ENCODE results near the gene HADHA. TPM values are rescaled to one million over a fixed set of nuclear protein-coding genes. Genes with fewer than 3 reads are reported as not detected.

HADHA gene
- total RNA-seq, 1 donor from 2014 or later: 107 TPM

GRCh38 chr2:26202981-26203490 lies 41.4 kb downstream of the HADHA start:
- intact Hi-C loops (cut with DNase I): no loop called here
- DNase-seq (ENCODE audit: low spot score) (no peak), ATAC-seq (no peak)

GRCh38 chr2:26197516-26197915 lies 46.9 kb downstream of the HADHA start:
- intact Hi-C loops (cut with DNase I): no loop called here
- ATAC-seq: no peak
- DNase-seq (ENCODE audit: low spot score): no peak

GRCh38 chr2:26196683-26197418 lies 47.6 kb downstream of the HADHA start:
- ATAC-seq (peak; percentile 20), DNase-seq (ENCODE audit: low spot score) (no peak)
- intact Hi-C loops (cut with DNase I): no loop called here

GRCh38 chr2:26195040-26195984 lies 49.1 kb downstream of the HADHA start:
- DNase-seq (ENCODE audit: low spot score) (no peak), ATAC-seq (no peak)
- intact Hi-C loops (cut with DNase I): no loop called here

GRCh38 chr2:26193578-26194231 lies 50.7 kb downstream of the HADHA start:
- intact Hi-C loops (cut with DNase I): no loop called here
- ATAC-seq (no peak), DNase-seq (ENCODE audit: low spot score) (no peak)

- DNase-seq (ENCODE audit: low spot score) (no peak), ATAC-seq (no peak)
- intact Hi-C loops (cut with DNase I): no loop called here
Observed at GRCh38 chr2:26191316-26192159, 52.9 kb downstream of the HADHA start.

- DNase-seq (ENCODE audit: low spot score): no peak
- no peak for ATAC-seq
- intact Hi-C loops (cut with DNase I): no loop called here
Observed at GRCh38 chr2:26190369-26190768, 54.1 kb downstream of the HADHA start.

- ATAC-seq: no peak
Observed at GRCh38 chr2:26189751-26190150, 54.7 kb downstream of the HADHA start.

GRCh38 chr2:26189123-26189522 lies 55.3 kb downstream of the HADHA start:
- intact Hi-C loops (cut with DNase I): no loop called here
- no peak for ATAC-seq
- no peak for DNase-seq (ENCODE audit: low spot score)

More at GRCh38 chr2:26189751-26190150, 54.7 kb downstream of the HADHA start:
- no peak for DNase-seq (ENCODE audit: low spot score)
- intact Hi-C loops (cut with DNase I): no loop called here

- DNase-seq (ENCODE audit: low spot score) (no peak), ATAC-seq (no peak)
- intact Hi-C loops (cut with DNase I): no loop called here
Observed at GRCh38 chr2:26187537-26188104, 56.8 kb downstream of the HADHA start.

GRCh38 chr2:26187114-26187513 lies 57.3 kb downstream of the HADHA start:
- ATAC-seq: no peak
- DNase-seq (ENCODE audit: low spot score): no peak
- intact Hi-C loops (cut with DNase I): no loop called here

GRCh38 chr2:26185954-26186770 lies 58.3 kb downstream of the HADHA start:
- ATAC-seq (peak; percentile 4), DNase-seq (ENCODE audit: low spot score) (no peak)
- intact Hi-C loops (cut with DNase I): no loop called here

- DNase-seq (ENCODE audit: low spot score) (no peak), ATAC-seq (peak; percentile 8)
- intact Hi-C loops (cut with DNase I): no loop called here
Observed at GRCh38 chr2:26185304-26185928, 59.0 kb downstream of the HADHA start.

- intact Hi-C loops (cut with DNase I): no loop called here
- ATAC-seq (peak; percentile 86), DNase-seq (ENCODE audit: low spot score) (peak; percentile 93)
Observed at GRCh38 chr2:26184555-26185303, 59.7 kb downstream of the HADHA start.

- ATAC-seq: no peak
- no peak for DNase-seq (ENCODE audit: low spot score)
- intact Hi-C loops (cut with DNase I): no loop called here
Observed at GRCh38 chr2:26184121-26184520, 60.3 kb downstream of the HADHA start.

- DNase-seq (ENCODE audit: low spot score): no peak
- intact Hi-C loops (cut with DNase I): no loop called here
- no peak for ATAC-seq
Observed at GRCh38 chr2:26182887-26183630, 61.4 kb downstream of the HADHA start.
